ENCODE data around the gene MATN1. TPM values are rescaled to one million over a fixed set of nuclear protein-coding genes. Genes with fewer than 3 reads are reported as not detected.

The MATN1 gene
- total and polyA plus RNA-seq, 4 donors, result 0.19 TPM; not detected in 3

DNA sequence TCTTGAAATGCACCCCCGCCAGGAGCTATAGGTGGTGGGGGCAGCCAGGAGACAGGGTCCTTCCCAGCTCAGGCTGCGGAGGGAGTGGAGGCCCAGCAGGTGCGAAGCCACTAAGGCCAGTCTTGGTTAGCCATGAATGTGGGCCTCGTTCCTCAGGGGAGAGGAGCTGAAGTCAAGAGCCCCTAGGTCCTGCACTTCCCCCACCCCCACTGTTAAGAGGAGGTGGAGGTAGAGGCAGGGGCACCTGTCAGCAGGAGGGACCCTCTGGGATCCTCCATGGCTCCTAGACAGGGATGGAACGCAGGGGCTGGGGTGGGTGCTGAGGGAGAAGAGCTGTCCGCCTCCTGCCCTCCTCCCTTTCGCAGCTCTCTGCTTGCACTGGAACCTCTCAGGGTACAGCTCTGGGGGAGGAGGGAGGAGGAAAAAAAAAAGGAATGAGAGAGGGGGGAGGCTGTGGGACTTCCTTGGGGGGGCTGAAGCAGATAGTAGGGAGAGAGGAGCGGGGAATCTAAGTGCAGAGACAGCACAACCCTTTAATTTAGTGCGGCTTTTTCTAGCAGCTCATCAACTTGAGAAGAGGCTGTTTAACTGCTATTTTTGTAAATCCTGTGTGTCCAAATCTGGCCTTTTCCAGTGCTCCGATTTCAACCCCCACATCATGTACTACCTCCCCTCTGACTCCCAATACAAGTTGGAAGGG lies 37.0 kb downstream of the MATN1 start:
- peaks cover 0 to 3% (median 0%) of the 10 kb centered on the region in 4 donors for H3K27me3 ChIP-seq (ENCODE audit: control insufficient read depth in 4 of 4, insufficient read depth in 4 of 4, low read length in 3 of 4)
- no peak overlapping the region for H3K9ac ChIP-seq (ENCODE audit: low read depth in 1 of 2, low read length in 2 of 2)
- H3K4me3 ChIP-seq (ENCODE audit: low read depth in 1 of 3, low read length in 3 of 3), result no peak overlapping the region
- TF ChIP-seq RAD21 (IDR thresholded peaks at IDR 0.05) (no peak), JUND (IDR thresholded peaks at IDR 0.05) (no peak)
- WGBS, result 74% methylated on average over 10 of the region's 10 CpGs
- H3K9me3 ChIP-seq (ENCODE audit: control insufficient read depth in 4 of 4, low read length in 3 of 4), result no peaks in the 10 kb centered on the region
- no peak for DNase-seq (ENCODE audit: low spot score)
- H3K36me3 ChIP-seq (ENCODE audit: control insufficient read depth in 4 of 4, insufficient read depth in 3 of 4, low read depth in 1 of 4, low read length in 3 of 4), result no peaks in the 10 kb centered on the region
- no peaks in the 10 kb centered on the region for H3K4me1 ChIP-seq (ENCODE audit: control insufficient read depth in 4 of 4, insufficient read depth in 4 of 4, low read length in 3 of 4)
- H3K27ac ChIP-seq (ENCODE audit: low read depth in 1 of 2, low read length in 2 of 2), result no peak overlapping the region

GRCh38 chr1:30685796-30686165 lies 37.6 kb downstream of the MATN1 start:
- no peaks in the 10 kb centered on the region for H3K36me3 ChIP-seq (ENCODE audit: control insufficient read depth in 4 of 4, insufficient read depth in 3 of 4, low read depth in 1 of 4, low read length in 3 of 4)
- no peak for DNase-seq (ENCODE audit: low spot score)
- 45% methylated on average over 11 of the region's 11 CpGs for WGBS
- H3K4me3 ChIP-seq (ENCODE audit: low read depth in 1 of 3, low read length in 3 of 3), result peak overlapping the region in 1 of 3 donors; percentile 36
- TF ChIP-seq MAX (IDR thresholded peaks at IDR 0.05) (no peak), NR2F2 (IDR thresholded peaks at IDR 0.05) (no peak), HNF4G (IDR thresholded peaks at IDR 0.05) (no peak), RXRA (IDR thresholded peaks at IDR 0.05) (no peak), JUND (IDR thresholded peaks at IDR 0.05) (no peak), HNF4A (conservative IDR thresholded peaks at IDR 0.05) (no peak), SP1 (IDR thresholded peaks at IDR 0.05) (no peak), FOXA2 (IDR thresholded peaks at IDR 0.05) (no peak), YY1 (IDR thresholded peaks at IDR 0.05) (no peak), ATF3 (IDR thresholded peaks at IDR 0.05) (no peak)
- TF ChIP-seq, protein P1, sequence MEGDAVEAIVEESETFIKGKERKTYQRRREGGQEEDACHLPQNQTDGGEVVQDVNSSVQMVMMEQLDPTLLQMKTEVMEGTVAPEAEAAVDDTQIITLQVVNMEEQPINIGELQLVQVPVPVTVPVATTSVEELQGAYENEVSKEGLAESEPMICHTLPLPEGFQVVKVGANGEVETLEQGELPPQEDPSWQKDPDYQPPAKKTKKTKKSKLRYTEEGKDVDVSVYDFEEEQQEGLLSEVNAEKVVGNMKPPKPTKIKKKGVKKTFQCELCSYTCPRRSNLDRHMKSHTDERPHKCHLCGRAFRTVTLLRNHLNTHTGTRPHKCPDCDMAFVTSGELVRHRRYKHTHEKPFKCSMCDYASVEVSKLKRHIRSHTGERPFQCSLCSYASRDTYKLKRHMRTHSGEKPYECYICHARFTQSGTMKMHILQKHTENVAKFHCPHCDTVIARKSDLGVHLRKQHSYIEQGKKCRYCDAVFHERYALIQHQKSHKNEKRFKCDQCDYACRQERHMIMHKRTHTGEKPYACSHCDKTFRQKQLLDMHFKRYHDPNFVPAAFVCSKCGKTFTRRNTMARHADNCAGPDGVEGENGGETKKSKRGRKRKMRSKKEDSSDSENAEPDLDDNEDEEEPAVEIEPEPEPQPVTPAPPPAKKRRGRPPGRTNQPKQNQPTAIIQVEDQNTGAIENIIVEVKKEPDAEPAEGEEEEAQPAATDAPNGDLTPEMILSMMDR (IDR thresholded peaks at IDR 0.05; ENCODE audit: low read depth, low read length, missing input control), result no peak
- TF ChIP-seq, protein P2, sequence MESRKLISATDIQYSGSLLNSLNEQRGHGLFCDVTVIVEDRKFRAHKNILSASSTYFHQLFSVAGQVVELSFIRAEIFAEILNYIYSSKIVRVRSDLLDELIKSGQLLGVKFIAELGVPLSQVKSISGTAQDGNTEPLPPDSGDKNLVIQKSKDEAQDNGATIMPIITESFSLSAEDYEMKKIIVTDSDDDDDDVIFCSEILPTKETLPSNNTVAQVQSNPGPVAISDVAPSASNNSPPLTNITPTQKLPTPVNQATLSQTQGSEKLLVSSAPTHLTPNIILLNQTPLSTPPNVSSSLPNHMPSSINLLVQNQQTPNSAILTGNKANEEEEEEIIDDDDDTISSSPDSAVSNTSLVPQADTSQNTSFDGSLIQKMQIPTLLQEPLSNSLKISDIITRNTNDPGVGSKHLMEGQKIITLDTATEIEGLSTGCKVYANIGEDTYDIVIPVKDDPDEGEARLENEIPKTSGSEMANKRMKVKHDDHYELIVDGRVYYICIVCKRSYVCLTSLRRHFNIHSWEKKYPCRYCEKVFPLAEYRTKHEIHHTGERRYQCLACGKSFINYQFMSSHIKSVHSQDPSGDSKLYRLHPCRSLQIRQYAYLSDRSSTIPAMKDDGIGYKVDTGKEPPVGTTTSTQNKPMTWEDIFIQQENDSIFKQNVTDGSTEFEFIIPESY (IDR thresholded peaks at IDR 0.05), result no peak
- no peaks in the 10 kb centered on the region for H3K9me3 ChIP-seq (ENCODE audit: control insufficient read depth in 4 of 4, low read length in 3 of 4)
- no peaks in the 10 kb centered on the region for H3K4me1 ChIP-seq (ENCODE audit: control insufficient read depth in 4 of 4, insufficient read depth in 4 of 4, low read length in 3 of 4)
- peaks cover 0 to 3% (median 0%) of the 10 kb centered on the region in 4 donors for H3K27me3 ChIP-seq (ENCODE audit: control insufficient read depth in 4 of 4, insufficient read depth in 4 of 4, low read length in 3 of 4)
- H3K27ac ChIP-seq (ENCODE audit: low read depth in 1 of 2, low read length in 2 of 2), result no peak overlapping the region
- H3K9ac ChIP-seq (ENCODE audit: low read depth in 1 of 2, low read length in 2 of 2), result no peak overlapping the region
